ENCODE results near the gene MINDY2.
"Not testable (repeated sequence)": the region's sequence is repeated elsewhere in the genome, so short reads cannot be mapped to it uniquely, and the experiment has no call there.

MINDY2 gene

GRCh38 chr15:58797505-58797904, 26.4 kb downstream of the MINDY2 start:
- H3K9ac ChIP-seq (ENCODE audit: low read depth in 1 of 2, low read length in 2 of 2) = no peak overlapping the region
- H3K9me3 ChIP-seq (ENCODE audit: control insufficient read depth in 2 of 2, low read length in 2 of 2) = no peaks in the 10 kb centered on the region
- H3K36me3 ChIP-seq (ENCODE audit: control insufficient read depth in 2 of 2, insufficient read depth in 2 of 2, low read length in 2 of 2) = no peaks in the 10 kb centered on the region
- no peaks in the 10 kb centered on the region for H3K27me3 ChIP-seq (ENCODE audit: control insufficient read depth in 2 of 2, insufficient read depth in 2 of 2, low read length in 2 of 2)
- no peak overlapping the region for H3K4me3 ChIP-seq (ENCODE audit: low read length in 2 of 2)
- no peak overlapping the region for H3K27ac ChIP-seq (ENCODE audit: low read depth in 2 of 2, low read length in 2 of 2)
- no peaks in the 10 kb centered on the region for H3K4me1 ChIP-seq (ENCODE audit: control insufficient read depth in 2 of 2, insufficient read depth in 2 of 2, low read length in 2 of 2)

- Histone ChIP-seq H3K36me3 (ENCODE audit: control insufficient read depth in 2 of 2, insufficient read depth in 2 of 2, low read length in 2 of 2) (peaks cover 0 to 4% of the 10 kb centered on the region in 2 donors), H3K4me3 (ENCODE audit: low read length in 2 of 2) (no peak overlapping the region), H3K9me3 (ENCODE audit: control insufficient read depth in 2 of 2, low read length in 2 of 2) (no peaks in the 10 kb centered on the region), H3K27me3 (ENCODE audit: control insufficient read depth in 2 of 2, insufficient read depth in 2 of 2, low read length in 2 of 2) (no peaks in the 10 kb centered on the region), H3K9ac (ENCODE audit: low read depth in 1 of 2, low read length in 2 of 2) (no peak overlapping the region), H3K27ac (ENCODE audit: low read depth in 2 of 2, low read length in 2 of 2) (no peak overlapping the region), H3K4me1 (ENCODE audit: control insufficient read depth in 2 of 2, insufficient read depth in 2 of 2, low read length in 2 of 2) (no peaks in the 10 kb centered on the region)
Observed at GRCh38 chr15:58805095-58805494, 34.0 kb downstream of the MINDY2 start.

- not testable (repeated sequence) for H3K4me3 ChIP-seq (ENCODE audit: low read length in 2 of 2); H3K27me3 ChIP-seq (ENCODE audit: control insufficient read depth in 2 of 2, insufficient read depth in 2 of 2, low read length in 2 of 2); H3K9ac ChIP-seq (ENCODE audit: low read depth in 1 of 2, low read length in 2 of 2); H3K4me1 ChIP-seq (ENCODE audit: control insufficient read depth in 2 of 2, insufficient read depth in 2 of 2, low read length in 2 of 2); H3K27ac ChIP-seq (ENCODE audit: low read depth in 2 of 2, low read length in 2 of 2); H3K9me3 ChIP-seq (ENCODE audit: control insufficient read depth in 2 of 2, low read length in 2 of 2)
- peaks cover 0 to 10% of the 10 kb centered on the region in 2 donors for H3K36me3 ChIP-seq (ENCODE audit: control insufficient read depth in 2 of 2, insufficient read depth in 2 of 2, low read length in 2 of 2)
Observed at GRCh38 chr15:58823267-58823666, 52.2 kb downstream of the MINDY2 start.

GRCh38 chr15:58830556-58830955, 59.5 kb downstream of the MINDY2 start:
- H3K27ac ChIP-seq (ENCODE audit: low read depth in 2 of 2, low read length in 2 of 2) = no peak overlapping the region
- H3K9me3 ChIP-seq (ENCODE audit: control insufficient read depth in 2 of 2, low read length in 2 of 2) = no peaks in the 10 kb centered on the region
- H3K9ac ChIP-seq (ENCODE audit: low read depth in 1 of 2, low read length in 2 of 2) = no peak overlapping the region
- peaks cover 0 to 6% of the 10 kb centered on the region in 2 donors for H3K36me3 ChIP-seq (ENCODE audit: control insufficient read depth in 2 of 2, insufficient read depth in 2 of 2, low read length in 2 of 2)
- no peak overlapping the region for H3K4me3 ChIP-seq (ENCODE audit: low read length in 2 of 2)
- no peaks in the 10 kb centered on the region for H3K4me1 ChIP-seq (ENCODE audit: control insufficient read depth in 2 of 2, insufficient read depth in 2 of 2, low read length in 2 of 2)
- no peaks in the 10 kb centered on the region for H3K27me3 ChIP-seq (ENCODE audit: control insufficient read depth in 2 of 2, insufficient read depth in 2 of 2, low read length in 2 of 2)

- H3K9me3 ChIP-seq (ENCODE audit: control insufficient read depth in 2 of 2, low read length in 2 of 2); H3K27ac ChIP-seq (ENCODE audit: low read depth in 2 of 2, low read length in 2 of 2): not testable (repeated sequence)
Observed at GRCh38 chr15:58833681-58834426, 62.8 kb downstream of the MINDY2 start.

GRCh38 chr15:58839485-58839884, 68.4 kb downstream of the MINDY2 start:
- H3K27ac ChIP-seq (ENCODE audit: low read depth in 2 of 2, low read length in 2 of 2) = no peak overlapping the region
- H3K9ac ChIP-seq (ENCODE audit: low read depth in 1 of 2, low read length in 2 of 2) = no peak overlapping the region
- H3K9me3 ChIP-seq (ENCODE audit: control insufficient read depth in 2 of 2, low read length in 2 of 2) = no peaks in the 10 kb centered on the region
- no peak overlapping the region for H3K4me3 ChIP-seq (ENCODE audit: low read length in 2 of 2)
- H3K4me1 ChIP-seq (ENCODE audit: control insufficient read depth in 2 of 2, insufficient read depth in 2 of 2, low read length in 2 of 2) = no peaks in the 10 kb centered on the region
- H3K27me3 ChIP-seq (ENCODE audit: control insufficient read depth in 2 of 2, insufficient read depth in 2 of 2, low read length in 2 of 2) = no peaks in the 10 kb centered on the region
- H3K36me3 ChIP-seq (ENCODE audit: control insufficient read depth in 2 of 2, insufficient read depth in 2 of 2, low read length in 2 of 2) = no peaks in the 10 kb centered on the region

More at GRCh38 chr15:58833681-58834426, 62.8 kb downstream of the MINDY2 start:
- H3K27me3 ChIP-seq (ENCODE audit: control insufficient read depth in 2 of 2, insufficient read depth in 2 of 2, low read length in 2 of 2); H3K36me3 ChIP-seq (ENCODE audit: control insufficient read depth in 2 of 2, insufficient read depth in 2 of 2, low read length in 2 of 2); H3K9ac ChIP-seq (ENCODE audit: low read depth in 1 of 2, low read length in 2 of 2); H3K4me1 ChIP-seq (ENCODE audit: control insufficient read depth in 2 of 2, insufficient read depth in 2 of 2, low read length in 2 of 2): not testable (repeated sequence)
- H3K4me3 ChIP-seq (ENCODE audit: low read length in 2 of 2) = peak overlapping the region in 1 of 2 donors; percentile 13

- Histone ChIP-seq H3K9ac (ENCODE audit: low read depth in 1 of 2, low read length in 2 of 2) (no peak overlapping the region), H3K27me3 (ENCODE audit: control insufficient read depth in 2 of 2, insufficient read depth in 2 of 2, low read length in 2 of 2) (no peaks in the 10 kb centered on the region), H3K4me3 (ENCODE audit: low read length in 2 of 2) (no peak overlapping the region), H3K27ac (ENCODE audit: low read depth in 2 of 2, low read length in 2 of 2) (no peak overlapping the region), H3K36me3 (ENCODE audit: control insufficient read depth in 2 of 2, insufficient read depth in 2 of 2, low read length in 2 of 2) (no peaks in the 10 kb centered on the region), H3K9me3 (ENCODE audit: control insufficient read depth in 2 of 2, low read length in 2 of 2) (no peaks in the 10 kb centered on the region), H3K4me1 (ENCODE audit: control insufficient read depth in 2 of 2, insufficient read depth in 2 of 2, low read length in 2 of 2) (no peaks in the 10 kb centered on the region)
Observed at GRCh38 chr15:58840048-58840447, 68.9 kb downstream of the MINDY2 start.

GRCh38 chr15:58842713-58843396, 71.8 kb downstream of the MINDY2 start:
- Histone ChIP-seq H3K9me3 (ENCODE audit: control insufficient read depth in 2 of 2, low read length in 2 of 2) (no peaks in the 10 kb centered on the region), H3K27me3 (ENCODE audit: control insufficient read depth in 2 of 2, insufficient read depth in 2 of 2, low read length in 2 of 2) (no peaks in the 10 kb centered on the region), H3K4me3 (ENCODE audit: low read length in 2 of 2) (no peak overlapping the region), H3K36me3 (ENCODE audit: control insufficient read depth in 2 of 2, insufficient read depth in 2 of 2, low read length in 2 of 2) (no peaks in the 10 kb centered on the region), H3K27ac (ENCODE audit: low read depth in 2 of 2, low read length in 2 of 2) (no peak overlapping the region), H3K4me1 (ENCODE audit: control insufficient read depth in 2 of 2, insufficient read depth in 2 of 2, low read length in 2 of 2) (no peaks in the 10 kb centered on the region), H3K9ac (ENCODE audit: low read depth in 1 of 2, low read length in 2 of 2) (no peak overlapping the region)

GRCh38 chr15:58851205-58851604, 80.1 kb downstream of the MINDY2 start:
- not testable (repeated sequence) for H3K9me3 ChIP-seq (ENCODE audit: control insufficient read depth in 2 of 2, low read length in 2 of 2); H3K4me3 ChIP-seq (ENCODE audit: low read length in 2 of 2); H3K4me1 ChIP-seq (ENCODE audit: control insufficient read depth in 2 of 2, insufficient read depth in 2 of 2, low read length in 2 of 2); H3K27me3 ChIP-seq (ENCODE audit: control insufficient read depth in 2 of 2, insufficient read depth in 2 of 2, low read length in 2 of 2); H3K27ac ChIP-seq (ENCODE audit: low read depth in 2 of 2, low read length in 2 of 2); H3K9ac ChIP-seq (ENCODE audit: low read depth in 1 of 2, low read length in 2 of 2)
- H3K36me3 ChIP-seq (ENCODE audit: control insufficient read depth in 2 of 2, insufficient read depth in 2 of 2, low read length in 2 of 2) = peaks cover 7 to 15% of the 10 kb centered on the region in 2 donors

- no peak overlapping the region for H3K27ac ChIP-seq (ENCODE audit: low read depth in 2 of 2, low read length in 2 of 2)
- no peaks in the 10 kb centered on the region for H3K27me3 ChIP-seq (ENCODE audit: control insufficient read depth in 2 of 2, insufficient read depth in 2 of 2, low read length in 2 of 2)
- H3K9ac ChIP-seq (ENCODE audit: low read depth in 1 of 2, low read length in 2 of 2) = no peak overlapping the region
- peaks cover 7 to 15% of the 10 kb centered on the region in 2 donors for H3K36me3 ChIP-seq (ENCODE audit: control insufficient read depth in 2 of 2, insufficient read depth in 2 of 2, low read length in 2 of 2)
- no peaks in the 10 kb centered on the region for H3K9me3 ChIP-seq (ENCODE audit: control insufficient read depth in 2 of 2, low read length in 2 of 2)
- H3K4me3 ChIP-seq (ENCODE audit: low read length in 2 of 2) = no peak overlapping the region
- H3K4me1 ChIP-seq (ENCODE audit: control insufficient read depth in 2 of 2, insufficient read depth in 2 of 2, low read length in 2 of 2) = no peaks in the 10 kb centered on the region
Observed at GRCh38 chr15:58852347-58852746, 81.2 kb downstream of the MINDY2 start.
